Measurements from ENCODE around the gene METTL8.
"Not testable (repeated sequence)": the region's sequence is repeated elsewhere in the genome, so short reads cannot be mapped to it uniquely, and the experiment has no call there.

The METTL8 gene

DNA sequence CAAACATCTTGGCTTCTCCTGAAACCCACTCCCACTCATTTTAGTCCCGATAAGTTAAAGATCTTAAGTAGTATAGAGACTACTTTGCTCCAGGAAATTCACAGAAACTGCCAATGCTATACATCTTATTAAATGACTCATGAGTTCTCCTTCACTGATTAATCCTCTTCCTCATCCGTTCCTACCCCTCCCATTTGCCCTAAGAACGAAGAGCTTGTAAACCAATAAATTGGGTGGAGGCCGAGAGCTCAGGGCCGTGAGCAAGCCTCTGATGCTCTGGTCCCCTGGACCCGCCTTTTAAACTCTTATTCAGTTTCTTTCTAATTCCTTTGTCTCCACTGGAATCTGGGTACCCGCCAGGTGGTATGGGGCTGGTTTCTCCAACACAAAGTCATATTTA lies 68.6 kb downstream of the METTL8 start:
- H3K4me1 ChIP-seq (ENCODE audit: insufficient read depth, low read length) = no peaks in the 10 kb centered on the region
- no peaks in the 10 kb centered on the region for H3K36me3 ChIP-seq (ENCODE audit: insufficient read depth, low read length)
- H3K9me3 ChIP-seq (ENCODE audit: control insufficient read depth, insufficient read depth, low read length) = no peaks in the 10 kb centered on the region; the same call in 1 of the 2 replicates
- H3K9ac ChIP-seq (ENCODE audit: low read depth, low read length) = no peak overlapping the region

DNA sequence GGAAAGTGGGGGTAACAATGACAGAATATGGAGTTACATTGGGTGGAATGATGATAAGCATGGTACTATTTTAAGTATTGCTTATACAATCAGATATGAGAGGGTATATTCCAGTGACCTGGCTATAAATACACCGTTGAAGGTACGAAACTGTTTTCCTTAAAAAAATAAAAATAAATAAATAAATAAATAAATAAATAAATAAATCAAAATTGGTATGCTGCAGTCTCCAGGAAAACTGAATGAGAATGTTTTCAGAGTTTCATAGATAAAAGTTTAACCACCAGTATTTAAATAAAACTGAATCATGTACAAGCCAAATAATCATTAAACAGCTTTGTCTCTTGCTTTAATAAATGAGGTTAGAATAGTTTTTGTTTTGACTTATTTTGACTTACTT lies 71.4 kb downstream of the METTL8 start:
- H3K9me3 ChIP-seq (ENCODE audit: control insufficient read depth, insufficient read depth, low read length) = no peaks in the 10 kb centered on the region; the same call in 1 of the 2 replicates
- no peaks in the 10 kb centered on the region for H3K4me1 ChIP-seq (ENCODE audit: insufficient read depth, low read length)
- no peak overlapping the region for H3K9ac ChIP-seq (ENCODE audit: low read depth, low read length)
- no peaks in the 10 kb centered on the region for H3K36me3 ChIP-seq (ENCODE audit: insufficient read depth, low read length)

DNA sequence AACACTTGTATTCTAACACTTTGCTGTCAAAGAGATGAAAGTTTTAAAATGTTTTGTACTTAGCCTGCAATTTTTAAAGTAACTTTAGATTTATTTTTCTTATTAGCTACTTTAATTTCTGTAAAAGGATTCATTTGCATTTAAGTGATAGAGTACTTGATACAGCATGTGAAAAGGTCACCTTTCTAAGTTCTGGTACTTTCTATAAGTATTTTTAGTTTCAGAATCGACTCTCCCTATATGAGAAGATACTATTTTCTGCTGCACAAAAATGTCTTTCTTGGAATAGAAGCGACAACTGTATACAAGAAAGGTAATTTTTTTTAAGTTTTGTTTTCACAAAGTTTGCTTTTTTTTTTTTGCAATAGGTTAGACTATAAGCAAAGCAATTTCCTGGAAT lies 72.9 kb downstream of the METTL8 start:
- H3K9ac ChIP-seq (ENCODE audit: low read depth, low read length) = no peak overlapping the region
- H3K36me3 ChIP-seq (ENCODE audit: insufficient read depth, low read length) = no peaks in the 10 kb centered on the region
- H3K9me3 ChIP-seq (ENCODE audit: control insufficient read depth, insufficient read depth, low read length) = no peaks in the 10 kb centered on the region; the same call in 1 of the 2 replicates
- no peaks in the 10 kb centered on the region for H3K4me1 ChIP-seq (ENCODE audit: insufficient read depth, low read length)

DNA sequence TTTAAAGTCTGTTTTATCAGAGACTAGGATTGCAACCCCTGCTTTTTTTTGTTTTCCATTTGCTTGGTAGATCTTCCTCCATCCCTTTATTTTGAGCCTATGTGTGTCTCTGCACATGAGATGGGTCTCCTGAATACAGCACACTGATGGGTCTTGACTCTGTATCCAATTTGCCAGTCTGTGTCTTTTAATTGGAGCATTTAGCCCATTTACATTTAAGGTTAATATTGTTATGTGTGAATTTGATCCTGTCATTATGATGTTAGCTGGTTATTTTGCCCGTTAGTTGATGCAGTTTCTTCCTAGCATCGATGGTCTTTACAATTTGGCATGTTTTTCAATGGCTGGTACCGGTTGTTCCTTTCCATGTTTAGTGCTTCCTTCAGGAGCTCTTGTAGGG lies 80.0 kb downstream of the METTL8 start:
- not testable (repeated sequence) for H3K9me3 ChIP-seq (ENCODE audit: control insufficient read depth, insufficient read depth, low read length); H3K36me3 ChIP-seq (ENCODE audit: insufficient read depth, low read length); H3K9ac ChIP-seq (ENCODE audit: low read depth, low read length); H3K4me1 ChIP-seq (ENCODE audit: insufficient read depth, low read length)

DNA sequence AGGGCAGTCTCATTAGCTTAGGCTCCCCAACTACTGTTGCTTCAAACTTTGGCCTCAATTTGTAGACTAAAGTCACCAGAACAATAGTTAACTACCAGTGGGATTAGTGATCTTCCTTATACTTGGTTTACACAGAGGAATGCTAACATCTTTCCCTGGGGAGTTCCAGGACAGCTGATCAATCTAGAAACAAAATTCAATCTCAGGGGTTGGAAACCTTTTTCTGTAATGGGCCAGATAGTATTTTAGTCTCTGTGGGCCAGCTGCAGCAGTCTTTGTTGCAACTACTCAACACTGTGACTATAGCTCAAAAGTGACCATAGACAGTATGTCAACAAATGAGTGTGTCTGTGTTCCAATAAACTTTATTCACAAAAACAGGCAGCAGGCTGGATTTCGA lies 85.7 kb downstream of the METTL8 start:
- Histone ChIP-seq H3K9ac (ENCODE audit: low read depth, low read length) (no peak overlapping the region), H3K9me3 (ENCODE audit: control insufficient read depth, insufficient read depth, low read length) (no peaks in the 10 kb centered on the region), H3K36me3 (ENCODE audit: insufficient read depth, low read length) (no peaks in the 10 kb centered on the region), H3K4me1 (ENCODE audit: insufficient read depth, low read length) (peaks cover 6% of the 10 kb centered on the region; the same call in 1 of the 2 replicates)

DNA sequence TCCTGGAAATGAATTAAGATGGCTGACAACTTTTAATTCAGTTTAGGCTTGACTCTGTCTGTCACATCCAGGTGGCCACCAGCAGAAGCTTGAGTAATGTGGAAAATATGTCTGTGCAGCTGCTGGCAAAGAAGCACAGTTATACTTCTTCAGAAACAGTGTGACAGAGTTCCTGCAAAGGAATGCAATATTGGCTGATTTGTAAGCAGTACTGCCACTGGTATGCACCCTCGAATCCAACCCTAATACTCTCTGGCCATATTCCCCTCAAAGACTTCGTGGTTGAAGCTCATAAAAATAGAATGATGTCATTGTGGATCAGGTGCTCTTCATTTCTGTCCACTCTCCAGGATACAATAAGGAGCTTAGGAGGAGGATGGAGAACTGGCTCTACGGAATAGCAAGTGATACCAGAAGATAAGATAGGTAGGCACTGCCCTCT lies 86.2 kb downstream of the METTL8 start:
- Histone ChIP-seq H3K36me3 (ENCODE audit: insufficient read depth, low read length) (no peaks in the 10 kb centered on the region), H3K4me1 (ENCODE audit: insufficient read depth, low read length) (peaks cover 6% of the 10 kb centered on the region; the same call in 1 of the 2 replicates), H3K9ac (ENCODE audit: low read depth, low read length) (no peak overlapping the region), H3K9me3 (ENCODE audit: control insufficient read depth, insufficient read depth, low read length) (no peaks in the 10 kb centered on the region)

DNA sequence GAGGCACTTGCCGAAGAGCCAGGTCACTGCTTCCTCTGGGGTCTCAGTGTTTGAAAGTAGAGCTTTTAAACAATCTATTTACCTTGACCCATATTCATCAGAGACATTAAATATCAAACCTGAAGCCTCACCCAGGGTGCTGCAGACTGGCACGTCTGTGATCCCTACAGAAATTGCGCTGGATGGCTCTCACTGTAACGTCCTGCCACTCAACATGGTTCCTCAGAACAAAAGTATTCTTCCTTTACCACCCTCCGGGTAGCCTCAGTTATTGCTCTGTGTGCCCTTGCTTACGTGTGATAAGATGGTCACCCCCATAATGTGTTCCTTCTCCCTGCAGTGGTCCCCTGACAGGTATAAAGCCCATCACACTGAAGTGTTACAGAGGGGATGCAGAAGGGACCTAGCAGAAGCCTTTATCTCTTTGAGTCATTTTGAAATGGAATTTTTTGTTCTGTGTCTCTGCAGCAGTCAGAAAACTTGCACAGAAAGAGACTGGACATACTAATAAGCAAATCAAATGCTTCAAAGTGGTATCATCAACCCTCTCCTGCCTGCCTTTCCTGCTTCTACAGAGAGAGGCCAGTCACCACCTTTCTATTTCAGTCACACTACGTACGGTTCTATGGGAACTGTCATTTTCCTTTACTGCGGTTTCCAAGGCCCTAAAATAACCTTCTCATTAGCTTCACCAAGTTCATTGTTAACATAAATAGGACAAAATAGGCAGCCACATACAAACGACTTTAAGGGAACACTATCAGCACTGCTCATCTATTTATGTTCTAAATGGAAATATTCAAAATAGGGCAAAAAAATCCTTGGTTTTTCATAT lies 86.8 kb downstream of the METTL8 start:
- no peaks in the 10 kb centered on the region for H3K36me3 ChIP-seq (ENCODE audit: insufficient read depth, low read length)
- H3K4me1 ChIP-seq (ENCODE audit: insufficient read depth, low read length) = peaks cover 6% of the 10 kb centered on the region; the same call in 1 of the 2 replicates
- no peak overlapping the region for H3K9ac ChIP-seq (ENCODE audit: low read depth, low read length)
- no peaks in the 10 kb centered on the region for H3K9me3 ChIP-seq (ENCODE audit: control insufficient read depth, insufficient read depth, low read length)

DNA sequence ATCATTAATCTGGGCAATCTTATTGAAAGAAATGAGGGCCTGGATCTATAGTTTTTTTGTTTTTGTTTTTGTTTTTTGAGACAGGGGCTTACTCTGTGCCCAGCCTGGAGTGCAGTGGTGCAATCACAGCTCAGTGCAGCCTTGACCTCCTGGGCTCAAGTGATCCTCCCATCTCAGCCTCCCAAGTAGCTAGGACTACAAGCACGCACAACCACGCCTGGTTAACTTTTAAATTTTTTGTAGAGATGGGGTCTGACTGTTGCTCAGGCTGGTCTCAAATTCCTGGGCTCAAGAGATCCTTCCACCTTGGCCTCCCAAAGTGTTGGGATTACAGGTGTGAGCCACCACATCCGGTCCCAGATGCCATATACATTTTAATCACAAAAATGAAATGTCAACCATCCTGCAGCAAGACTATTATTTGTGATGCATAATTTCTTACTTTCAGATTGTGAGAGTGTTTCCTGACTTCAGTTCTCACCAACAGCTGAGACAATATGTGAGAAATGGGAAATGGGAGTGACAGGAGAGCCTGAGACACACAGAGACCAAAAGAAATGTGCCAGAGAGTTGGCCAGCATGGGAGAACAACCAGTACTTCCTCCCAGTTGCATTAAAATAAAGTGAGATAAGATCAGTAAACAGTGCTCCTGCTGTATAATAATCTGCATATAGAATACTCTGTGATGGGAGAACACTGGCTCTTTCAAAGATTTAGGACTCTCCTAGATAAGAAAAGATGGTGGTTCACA lies 87.6 kb downstream of the METTL8 start:
- Histone ChIP-seq H3K9me3 (ENCODE audit: control insufficient read depth, insufficient read depth, low read length) (no peaks in the 10 kb centered on the region), H3K9ac (ENCODE audit: low read depth, low read length) (no peak overlapping the region), H3K36me3 (ENCODE audit: insufficient read depth, low read length) (no peaks in the 10 kb centered on the region), H3K4me1 (ENCODE audit: insufficient read depth, low read length) (peaks cover 6% of the 10 kb centered on the region; the same call in 1 of the 2 replicates)

DNA sequence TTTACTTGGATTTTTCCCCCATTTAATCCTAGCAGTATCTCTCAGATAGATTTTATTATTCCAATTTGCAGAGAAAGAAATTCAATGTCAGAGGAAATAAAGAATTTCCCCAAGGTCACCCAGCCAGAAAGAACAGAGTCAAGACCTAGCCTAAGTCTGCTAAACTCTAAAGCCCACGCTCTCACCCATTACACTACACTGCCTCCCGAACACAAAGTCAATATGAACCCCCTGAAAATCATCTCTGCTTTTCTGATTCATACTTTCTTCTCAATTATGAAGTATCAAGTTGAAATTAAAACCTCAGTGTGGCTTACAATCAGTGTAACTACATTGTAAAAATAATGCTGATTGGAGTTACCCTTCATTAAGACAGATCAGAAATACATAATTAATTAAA lies 89.6 kb downstream of the METTL8 start:
- Histone ChIP-seq H3K4me1 (ENCODE audit: insufficient read depth, low read length) (peaks cover 7% of the 10 kb centered on the region; the same call in 1 of the 2 replicates), H3K9ac (ENCODE audit: low read depth, low read length) (no peak overlapping the region), H3K36me3 (ENCODE audit: insufficient read depth, low read length) (no peaks in the 10 kb centered on the region), H3K9me3 (ENCODE audit: control insufficient read depth, insufficient read depth, low read length) (no peaks in the 10 kb centered on the region)

DNA sequence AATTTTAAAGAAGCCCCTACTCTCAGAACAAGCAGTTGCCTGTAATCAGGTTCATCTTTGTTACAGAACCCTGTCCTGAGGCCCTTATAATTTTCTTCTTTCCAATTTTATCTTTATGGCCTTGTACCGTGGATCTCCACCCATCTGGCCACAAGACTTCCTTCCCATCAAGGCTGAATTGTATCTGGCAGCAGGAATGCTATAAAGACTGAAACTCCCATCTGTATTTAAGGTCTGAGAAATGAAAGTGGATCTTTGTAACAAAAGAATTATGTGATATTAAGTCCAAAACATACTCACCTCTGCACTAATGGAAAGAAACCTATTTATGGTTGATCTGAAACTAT lies 91.8 kb downstream of the METTL8 start:
- Histone ChIP-seq H3K9ac (ENCODE audit: low read depth, low read length) (no peak overlapping the region), H3K9me3 (ENCODE audit: control insufficient read depth, insufficient read depth, low read length) (no peaks in the 10 kb centered on the region), H3K4me1 (ENCODE audit: insufficient read depth, low read length) (0 out of 2 replicates have a peak, but pooled peaks cover 4% of the 10 kb centered on the region), H3K36me3 (ENCODE audit: insufficient read depth, low read length) (no peaks in the 10 kb centered on the region)

DNA sequence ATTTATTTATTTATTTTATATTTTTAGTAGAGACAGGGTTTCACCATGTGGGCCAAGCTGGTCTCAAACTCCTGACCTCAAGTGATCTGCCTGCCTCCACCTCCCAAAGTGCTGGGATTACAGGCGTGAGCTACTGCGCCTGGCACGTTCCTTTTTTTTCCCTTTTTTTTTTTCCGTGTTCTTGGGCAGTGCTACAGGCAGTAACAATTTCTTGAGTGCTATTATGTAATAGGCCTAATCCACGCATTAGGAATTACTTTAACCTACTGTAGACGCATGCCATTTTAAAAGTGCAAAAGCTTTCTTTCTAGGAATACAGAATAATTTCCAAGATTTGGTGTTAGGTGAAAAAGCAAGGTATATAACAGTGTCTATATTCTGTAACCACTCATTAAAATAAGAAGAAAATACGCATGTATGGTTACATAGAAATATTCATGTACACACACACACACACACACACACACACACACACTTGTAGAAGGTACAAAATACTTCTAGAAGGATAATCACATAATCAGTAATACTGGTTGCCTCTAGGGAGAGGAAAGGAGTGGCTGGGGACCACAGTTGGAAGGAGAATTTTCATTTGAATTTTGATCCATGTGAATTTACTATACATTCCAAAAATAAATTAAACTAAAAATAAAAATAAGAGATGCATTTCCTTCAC lies 92.3 kb downstream of the METTL8 start:
- no peaks in the 10 kb centered on the region for H3K36me3 ChIP-seq (ENCODE audit: insufficient read depth, low read length)
- no peaks in the 10 kb centered on the region for H3K9me3 ChIP-seq (ENCODE audit: control insufficient read depth, insufficient read depth, low read length)
- no peak overlapping the region for H3K9ac ChIP-seq (ENCODE audit: low read depth, low read length)
- H3K4me1 ChIP-seq (ENCODE audit: insufficient read depth, low read length) = 0 out of 2 replicates have a peak, but pooled peaks cover 4% of the 10 kb centered on the region

DNA sequence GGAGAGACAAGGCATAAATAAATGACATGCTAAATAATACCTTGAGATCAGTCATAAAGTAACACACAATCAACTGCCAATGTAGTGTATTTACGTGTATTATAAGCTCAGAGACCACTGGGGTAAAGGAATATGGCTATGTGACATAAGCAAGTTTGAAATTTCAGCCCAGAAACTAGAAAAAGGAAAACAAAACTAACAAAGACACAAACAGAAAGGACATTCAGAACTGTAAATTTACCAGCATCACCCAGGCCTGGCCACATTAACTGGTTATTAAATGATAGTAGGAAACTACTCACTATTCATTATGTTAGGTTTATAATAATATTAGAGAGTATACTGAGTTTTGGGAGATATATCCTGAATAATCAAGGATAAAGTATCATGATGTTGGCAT lies 98.8 kb downstream of the METTL8 start:
- no peaks in the 10 kb centered on the region for H3K36me3 ChIP-seq (ENCODE audit: insufficient read depth, low read length)
- H3K4me1 ChIP-seq (ENCODE audit: insufficient read depth, low read length) = 0 out of 2 replicates have a peak, but pooled peaks cover 4% of the 10 kb centered on the region
- no peaks in the 10 kb centered on the region for H3K9me3 ChIP-seq (ENCODE audit: control insufficient read depth, insufficient read depth, low read length)
- H3K9ac ChIP-seq (ENCODE audit: low read depth, low read length) = no peak overlapping the region

DNA sequence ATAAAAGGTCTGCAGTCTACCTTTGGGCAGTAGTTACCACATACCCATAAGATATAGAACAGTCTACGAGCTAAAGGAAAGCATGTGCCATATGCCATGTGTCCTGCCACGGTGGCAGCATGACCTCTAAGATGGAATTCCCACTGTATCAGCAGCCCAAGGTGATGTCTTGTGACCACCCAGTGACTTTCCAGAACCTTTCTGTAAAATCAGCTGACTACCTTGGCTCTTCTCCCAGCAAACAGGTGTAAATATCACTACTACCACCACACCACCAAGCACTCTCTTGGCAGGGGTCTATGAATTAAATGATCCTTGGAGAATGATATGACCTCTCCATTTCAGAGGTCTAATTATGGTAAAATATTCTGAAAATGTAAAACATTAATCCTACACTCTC lies 99.6 kb downstream of the METTL8 start:
- Histone ChIP-seq H3K9me3 (ENCODE audit: control insufficient read depth, insufficient read depth, low read length) (no peaks in the 10 kb centered on the region), H3K9ac (ENCODE audit: low read depth, low read length) (no peak overlapping the region), H3K36me3 (ENCODE audit: insufficient read depth, low read length) (no peaks in the 10 kb centered on the region), H3K4me1 (ENCODE audit: insufficient read depth, low read length) (0 out of 2 replicates have a peak, but pooled peaks cover 2% of the 10 kb centered on the region)

DNA sequence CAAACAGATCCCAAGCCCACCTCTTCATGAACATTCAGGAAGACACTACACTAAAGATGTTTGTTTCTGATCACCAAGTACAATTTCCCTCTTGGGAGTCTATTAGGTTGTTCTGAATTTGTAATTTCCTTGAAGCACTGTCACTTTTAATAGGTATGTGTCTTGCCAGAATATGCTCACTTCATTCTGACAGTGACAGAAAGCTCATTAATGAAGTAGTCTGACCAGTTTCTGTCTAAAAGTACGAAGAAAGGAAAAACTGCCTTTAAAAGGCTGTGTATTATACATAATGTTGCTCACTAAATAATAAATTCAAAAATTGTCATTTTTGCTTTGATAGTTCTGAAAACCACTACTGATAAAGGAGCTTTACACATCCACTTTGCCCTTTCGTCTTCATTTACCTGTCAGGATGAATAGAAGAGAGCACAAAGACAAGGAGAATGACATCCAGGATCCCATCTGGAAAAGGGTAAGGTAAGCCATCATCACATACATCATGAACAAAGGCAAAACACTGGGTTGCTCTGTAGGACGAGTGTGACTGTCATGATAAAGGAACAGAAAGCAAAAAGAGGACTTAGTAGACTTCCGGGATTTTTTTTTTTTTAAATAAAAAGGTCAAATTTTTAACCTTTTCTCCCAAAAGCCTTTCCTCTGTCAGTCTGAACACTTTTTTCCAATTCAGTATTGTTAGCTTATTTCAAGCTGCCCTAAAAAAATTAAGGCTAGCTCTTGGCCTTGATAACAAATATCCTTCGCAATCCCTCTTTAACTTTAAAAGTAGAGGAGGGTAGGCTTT lies 103.4 kb downstream of the METTL8 start:
- Histone ChIP-seq H3K9me3 (ENCODE audit: control insufficient read depth, insufficient read depth, low read length) (no peaks in the 10 kb centered on the region), H3K4me1 (ENCODE audit: insufficient read depth, low read length) (peaks cover 17% of the 10 kb centered on the region), H3K9ac (ENCODE audit: low read depth, low read length) (no peak overlapping the region), H3K36me3 (ENCODE audit: insufficient read depth, low read length) (no peaks in the 10 kb centered on the region)

Data from ES-I3 (cell line).